HEK293T (cell line): Measurements from ENCODE around the gene FBXW7.

Experiments used
- CTCF ChIA-PET: fragments of 350-600 bp; formaldehyde crosslinking; extraction: SDS; loops from one replicate; lab custom pipeline; 2021; ENCODE audit warnings: antibody characterized with exemption, inconsistent platforms; lab: Yijun Ruan, JAX
- POLR2A ChIA-PET: fragments of 350-600 bp; formaldehyde crosslinking; extraction: SDS; loops from one replicate; lab custom pipeline; 2020; ENCODE audit warnings: antibody characterized with exemption, inconsistent platforms; lab: Yijun Ruan, JAX
- DNase-seq: peaks from one replicate; pipeline ENCODE4 v3.0.0; 2012; ENCODE audit warnings: mixed read lengths; ENCODE audit errors: extremely low spot score
- ARNT ChIP-seq: fragments of 450-650 bp; IDR thresholded peaks from 2 replicates; pipeline ENCODE4 v1.6.1; 2017; ENCODE audit warnings: mild to moderate bottlenecking
- BHLHE40 ChIP-seq: fragments of 450-650 bp; IDR thresholded peaks from 2 replicates; pipeline ENCODE4 v1.6.1; 2016; ENCODE audit warnings: mild to moderate bottlenecking, moderate library complexity, borderline replicate concordance
- CTBP1 ChIP-seq: fragments of 450-650 bp; IDR thresholded peaks from 2 replicates; pipeline ENCODE4 v1.6.1; 2016; ENCODE audit warnings: borderline replicate concordance
- ELF4 ChIP-seq: fragments of 450-650 bp; IDR thresholded peaks from 2 replicates; pipeline ENCODE4 v1.6.1; 2017; ENCODE audit warnings: antibody characterized with exemption
- FOXA1 ChIP-seq: fragments of 450-650 bp; IDR thresholded peaks from 2 replicates; pipeline ENCODE4 v1.6.1; 2016; ENCODE audit warnings: mild to moderate bottlenecking
- FOXK2 ChIP-seq: fragments of 450-650 bp; IDR thresholded peaks from 2 replicates; pipeline ENCODE4 v1.6.1; 2016; ENCODE audit warnings: mild to moderate bottlenecking
- FOXM1 ChIP-seq: fragments of 450-650 bp; IDR thresholded peaks from 2 replicates; pipeline ENCODE4 v1.6.1; 2017; ENCODE audit warnings: mild to moderate bottlenecking, borderline replicate concordance
- HDGF ChIP-seq: fragments of 450-650 bp; IDR thresholded peaks from 2 replicates; pipeline ENCODE4 v1.6.1; 2017; ENCODE audit warnings: antibody characterized with exemption, borderline replicate concordance
- L3MBTL2 ChIP-seq: fragments of 450-650 bp; conservative IDR thresholded peaks from 2 replicates; pipeline ENCODE4 v1.6.1; 2016; ENCODE audit warnings: mild to moderate bottlenecking
- LEF1 ChIP-seq: fragments of 450-650 bp; IDR thresholded peaks from 2 replicates; pipeline ENCODE4 v1.6.1; 2017; ENCODE audit warnings: mild to moderate bottlenecking, borderline replicate concordance
- NFRKB ChIP-seq: fragments of 450-650 bp; IDR thresholded peaks from 2 replicates; pipeline ENCODE4 v1.6.1; 2016; ENCODE audit warnings: mild to moderate bottlenecking, moderate library complexity
- PKNOX1 ChIP-seq: fragments of 450-650 bp; IDR thresholded peaks from 2 replicates; pipeline ENCODE4 v1.6.1; 2016
- SP1 ChIP-seq: fragments of 450-650 bp; IDR thresholded peaks from 2 replicates; pipeline ENCODE4 v1.6.1; 2017
- SUZ12 ChIP-seq: fragments of 450-650 bp; IDR thresholded peaks from 2 replicates; pipeline ENCODE4 v1.6.1; 2016; ENCODE audit warnings: mild to moderate bottlenecking
- TARDBP ChIP-seq: fragments of 450-650 bp; IDR thresholded peaks from 2 replicates; pipeline ENCODE4 v1.6.1; 2016
- ZNF384 ChIP-seq: fragments of 450-650 bp; IDR thresholded peaks from 2 replicates; pipeline ENCODE4 v1.6.1; 2016

FBXW7 gene

GRCh38 chr4:152535903-152536544, at the start of gene FBXW7:
Gene FBXW7, minus strand, starts transcription at chr4:152536092. Its CDS starts 124,289 bp downstream, at chr4:152411803.
- DNase-seq, result peak; percentile 96
- POLR2A ChIA-PET, result interaction anchor here (0.6 to 1.7 kb wide), 21 partner anchors 9 to 127 kb away, joined by 3 to 10 read pairs (median 4); no protein-coding TSS in a partner anchor
- CTCF ChIA-PET, result interaction anchor here (1.0 to 1.3 kb wide), 2 partner anchors 35 to 127 kb away, joined by 3 to 5 read pairs; no protein-coding TSS in a partner anchor
- TF ChIP-seq SP1 (no peak), NFRKB (no peak), SUZ12 (no peak), ELF4 (peak; percentile 81), FOXM1 (no peak), FOXA1 (no peak), TARDBP (no peak), FOXK2 (no peak)

- no peak for TF ChIP-seq CTBP1
- TF ChIP-seq ZNF384, result no peak
- no peak for TF ChIP-seq BHLHE40
- ChIA-PET CTCF (interaction anchor here (1.1 kb wide), 1 partner anchor 22 kb away, joined by 5 read pairs; no protein-coding TSS in a partner anchor), POLR2A (no interaction called here)
- no peak for DNase-seq
Observed at GRCh38 chr4:152585023-152585441, 49.1 kb upstream of the FBXW7 start.

GRCh38 chr4:152581536-152582160, 45.8 kb upstream of the FBXW7 start:
- no peak for DNase-seq
- CTCF ChIA-PET, result interaction anchor here (0.6 kb wide), 1 partner anchor 82 kb away, joined by 3 read pairs; no protein-coding TSS in a partner anchor
- POLR2A ChIA-PET, result no interaction called here
- TF ChIP-seq ARNT, result no peak
- TF ChIP-seq CTBP1, result no peak
- no peak for TF ChIP-seq FOXA1
- TF ChIP-seq FOXK2, result no peak
- TF ChIP-seq BHLHE40, result no peak
- TF ChIP-seq TARDBP, result no peak
- TF ChIP-seq PKNOX1, result no peak
- TF ChIP-seq FOXM1, result no peak
- TF ChIP-seq NFRKB, result no peak
- TF ChIP-seq HDGF, result no peak
- TF ChIP-seq ELF4, result no peak
- no peak for TF ChIP-seq LEF1

GRCh38 chr4:152579916-152580315, 44.0 kb upstream of the FBXW7 start:
- no peak for TF ChIP-seq ARNT
- TF ChIP-seq ZNF384, result no peak
- TF ChIP-seq LEF1, result no peak
- TF ChIP-seq TARDBP, result no peak
- no peak for TF ChIP-seq FOXA1
- no peak for TF ChIP-seq ELF4
- no peak for TF ChIP-seq CTBP1
- TF ChIP-seq SUZ12, result no peak
- TF ChIP-seq L3MBTL2, result no peak
- TF ChIP-seq PKNOX1, result no peak
- no peak for TF ChIP-seq HDGF
- no peak for TF ChIP-seq FOXM1
- no peak for TF ChIP-seq SP1
- TF ChIP-seq BHLHE40, result no peak
- TF ChIP-seq NFRKB, result no peak
- TF ChIP-seq FOXK2, result no peak
- DNase-seq, result no peak
- ChIA-PET CTCF (interaction anchor here (1.0 to 1.6 kb wide), 2 partner anchors 10 to 81 kb away, joined by 3 to 5 read pairs; no protein-coding TSS in a partner anchor), POLR2A (no interaction called here)

- DNase-seq, result no peak
- no peak for TF ChIP-seq NFRKB
- TF ChIP-seq FOXA1, result no peak
- no peak for TF ChIP-seq L3MBTL2
- TF ChIP-seq ELF4, result no peak
- no peak for TF ChIP-seq TARDBP
- TF ChIP-seq FOXK2, result no peak
- no peak for TF ChIP-seq FOXM1
- no peak for TF ChIP-seq ARNT
- no peak for TF ChIP-seq CTBP1
- TF ChIP-seq SP1, result no peak
- no peak for TF ChIP-seq ZNF384
- no peak for TF ChIP-seq PKNOX1
- no peak for TF ChIP-seq HDGF
- no peak for TF ChIP-seq LEF1
- TF ChIP-seq SUZ12, result no peak
- TF ChIP-seq BHLHE40, result no peak
- ChIA-PET CTCF (interaction anchor here (1.0 to 1.6 kb wide), 2 partner anchors 11 to 80 kb away, joined by 3 to 5 read pairs; no protein-coding TSS in a partner anchor), POLR2A (no interaction called here)
Observed at GRCh38 chr4:152579107-152579764, 43.3 kb upstream of the FBXW7 start.

GRCh38 chr4:152578670-152579069, 42.8 kb upstream of the FBXW7 start:
- POLR2A ChIA-PET, result no interaction called here
- DNase-seq, result no peak
- CTCF ChIA-PET, result interaction anchor here (0.5 to 1.6 kb wide), 2 partner anchors 12 to 1443 kb away, joined by 3 to 5 read pairs; no protein-coding TSS in a partner anchor
- TF ChIP-seq FOXM1 (no peak), HDGF (no peak), ZNF384 (no peak), L3MBTL2 (no peak), FOXA1 (no peak), NFRKB (no peak), ELF4 (no peak), SP1 (no peak), BHLHE40 (no peak), ARNT (no peak), PKNOX1 (no peak), FOXK2 (no peak), CTBP1 (no peak), LEF1 (no peak), SUZ12 (no peak), TARDBP (no peak)
